22Rv1 (cell line): ENCODE data around the gene LOXL3.

Experiments
- H3K27ac ChIP-seq: fragments of 450-650 bp; 2 replicates; pipeline ENCODE4 v1.5.1; 2017
- ZFX ChIP-seq: fragments of 450-650 bp; IDR thresholded peaks from 2 replicates; pipeline ENCODE4 v1.6.1; 2017; ENCODE audit warnings: antibody characterized with exemption, borderline replicate concordance
- TF ChIP-seq, protein P1 (sequence below): fragments of 450-650 bp; IDR thresholded peaks from 2 replicates; pipeline ENCODE4 v1.5.1; 2017; ENCODE audit warnings: mild to moderate bottlenecking

The LOXL3 gene

GRCh38 chr2:74582184-74582583, 28.4 kb upstream of the LOXL3 start:
- no peak overlapping the region for H3K27ac ChIP-seq
- TF ChIP-seq, protein P1, sequence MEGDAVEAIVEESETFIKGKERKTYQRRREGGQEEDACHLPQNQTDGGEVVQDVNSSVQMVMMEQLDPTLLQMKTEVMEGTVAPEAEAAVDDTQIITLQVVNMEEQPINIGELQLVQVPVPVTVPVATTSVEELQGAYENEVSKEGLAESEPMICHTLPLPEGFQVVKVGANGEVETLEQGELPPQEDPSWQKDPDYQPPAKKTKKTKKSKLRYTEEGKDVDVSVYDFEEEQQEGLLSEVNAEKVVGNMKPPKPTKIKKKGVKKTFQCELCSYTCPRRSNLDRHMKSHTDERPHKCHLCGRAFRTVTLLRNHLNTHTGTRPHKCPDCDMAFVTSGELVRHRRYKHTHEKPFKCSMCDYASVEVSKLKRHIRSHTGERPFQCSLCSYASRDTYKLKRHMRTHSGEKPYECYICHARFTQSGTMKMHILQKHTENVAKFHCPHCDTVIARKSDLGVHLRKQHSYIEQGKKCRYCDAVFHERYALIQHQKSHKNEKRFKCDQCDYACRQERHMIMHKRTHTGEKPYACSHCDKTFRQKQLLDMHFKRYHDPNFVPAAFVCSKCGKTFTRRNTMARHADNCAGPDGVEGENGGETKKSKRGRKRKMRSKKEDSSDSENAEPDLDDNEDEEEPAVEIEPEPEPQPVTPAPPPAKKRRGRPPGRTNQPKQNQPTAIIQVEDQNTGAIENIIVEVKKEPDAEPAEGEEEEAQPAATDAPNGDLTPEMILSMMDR: no peak
- TF ChIP-seq ZFX: no peak

- no peak overlapping the region for H3K27ac ChIP-seq
- no peak for TF ChIP-seq ZFX
- TF ChIP-seq, protein P1: no peak
These were observed 27.7 kb upstream of the LOXL3 start for GRCh38 chr2:74581463-74581862.

- TF ChIP-seq ZFX: no peak
- TF ChIP-seq, protein P1: no peak
- no peak overlapping the region for H3K27ac ChIP-seq
These were observed 24.7 kb upstream of the LOXL3 start for GRCh38 chr2:74578408-74578807.

DNA sequence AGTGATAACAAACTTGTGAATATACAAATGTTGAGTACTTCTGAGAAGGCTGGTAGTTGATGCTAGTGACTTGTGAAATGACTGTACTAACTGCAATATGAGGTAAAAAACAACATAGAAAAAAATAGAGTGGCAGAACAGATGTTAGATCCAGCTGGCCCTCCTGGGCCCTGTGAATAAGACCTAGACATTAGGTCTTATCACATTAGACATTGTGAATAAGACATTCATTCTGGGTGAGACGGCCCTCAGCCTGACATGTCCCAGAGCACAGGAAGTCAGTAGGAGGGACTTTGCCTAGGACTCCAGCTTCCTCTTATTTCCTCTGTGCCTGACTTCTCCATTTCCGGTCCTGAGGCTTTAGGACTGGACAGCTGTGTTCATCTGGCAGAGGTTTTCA, 23.7 kb upstream of the LOXL3 start:
- TF ChIP-seq, protein P1: no peak
- TF ChIP-seq ZFX: no peak
- no peak overlapping the region for H3K27ac ChIP-seq

DNA sequence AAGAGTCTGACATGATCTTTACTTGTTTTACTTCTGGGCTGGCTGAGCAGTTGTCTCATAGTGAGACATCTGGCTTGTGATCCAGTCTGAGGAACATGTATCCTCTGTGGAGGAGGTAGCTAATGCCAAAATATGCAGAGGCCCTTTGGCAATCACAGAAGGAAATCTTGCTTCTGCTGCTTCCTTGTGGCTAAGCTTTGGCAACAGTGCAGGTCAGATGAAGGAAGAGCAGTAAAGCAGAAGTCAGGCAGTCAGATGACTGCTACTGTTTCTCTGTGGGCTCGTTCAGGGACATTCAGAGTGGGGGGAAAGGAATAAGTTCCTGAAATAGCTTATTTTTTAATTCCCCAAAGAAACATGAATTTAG, 23.1 kb upstream of the LOXL3 start:
- no peak overlapping the region for H3K27ac ChIP-seq
- TF ChIP-seq, protein P1: no peak
- TF ChIP-seq ZFX: no peak

DNA sequence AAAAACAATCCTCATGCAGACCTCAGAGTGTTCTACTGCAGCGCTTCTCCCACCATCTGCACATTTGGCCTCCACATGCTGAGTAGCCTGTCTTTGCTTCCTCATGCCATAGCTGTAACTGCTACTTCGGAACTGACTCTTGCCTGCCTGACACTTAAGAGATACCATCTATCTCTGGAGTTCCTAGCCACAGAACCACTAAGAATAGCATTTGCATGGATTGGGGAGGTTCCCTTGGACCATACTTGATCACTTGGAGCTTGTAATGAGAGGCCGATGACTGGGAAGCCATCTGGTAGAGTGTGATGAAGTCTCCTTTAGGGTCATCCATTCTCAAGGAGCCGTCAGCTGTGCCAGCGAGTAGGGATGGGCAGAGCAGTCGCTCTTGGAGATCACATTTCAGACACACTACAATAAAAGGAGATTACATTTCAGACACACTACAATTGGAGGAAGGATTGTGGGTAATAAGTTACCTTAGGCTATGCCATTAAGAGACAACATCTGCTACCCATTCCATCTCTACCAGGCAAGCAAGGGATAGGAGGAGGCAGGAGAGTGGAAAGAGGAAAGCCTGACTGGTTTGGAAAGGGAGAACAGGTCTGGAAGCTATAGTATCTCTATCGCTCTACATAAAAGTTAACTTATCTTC, 22.6 kb upstream of the LOXL3 start:
- no peak overlapping the region for H3K27ac ChIP-seq
- TF ChIP-seq ZFX: no peak
- TF ChIP-seq, protein P1: no peak

DNA sequence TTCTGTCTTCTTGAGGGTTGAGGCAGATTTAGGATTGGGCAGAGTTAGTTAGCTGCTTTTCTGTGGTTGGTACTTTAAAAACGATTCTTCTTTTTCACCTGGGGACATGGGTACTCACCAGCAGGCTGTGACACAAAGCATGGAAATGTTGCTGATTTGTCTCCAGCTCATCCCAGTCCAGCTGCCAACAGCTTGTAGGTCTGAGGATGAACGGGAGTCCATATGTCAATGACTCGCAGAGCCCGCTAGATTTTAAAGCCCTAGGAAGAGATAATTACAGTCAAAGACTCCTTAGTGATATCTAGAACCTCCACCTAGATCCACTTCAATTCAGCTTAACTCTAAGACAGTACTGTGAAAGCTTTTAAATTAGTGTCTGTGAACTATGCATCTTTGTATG, 21.6 kb upstream of the LOXL3 start:
- no peak overlapping the region for H3K27ac ChIP-seq
- TF ChIP-seq ZFX: no peak
- TF ChIP-seq, protein P1: no peak
